HG03103 (cell line): Measurements from ENCODE around the gene AP1M1.

Experiments
- ATAC-seq: cut with Tn5 transposase; IDR thresholded peaks from one replicate; pipeline ENCODE4 v1.9.1; 2021; ENCODE audit warnings: low read depth; ENCODE audit not compliant: unreplicated experiment

AP1M1 gene

DNA sequence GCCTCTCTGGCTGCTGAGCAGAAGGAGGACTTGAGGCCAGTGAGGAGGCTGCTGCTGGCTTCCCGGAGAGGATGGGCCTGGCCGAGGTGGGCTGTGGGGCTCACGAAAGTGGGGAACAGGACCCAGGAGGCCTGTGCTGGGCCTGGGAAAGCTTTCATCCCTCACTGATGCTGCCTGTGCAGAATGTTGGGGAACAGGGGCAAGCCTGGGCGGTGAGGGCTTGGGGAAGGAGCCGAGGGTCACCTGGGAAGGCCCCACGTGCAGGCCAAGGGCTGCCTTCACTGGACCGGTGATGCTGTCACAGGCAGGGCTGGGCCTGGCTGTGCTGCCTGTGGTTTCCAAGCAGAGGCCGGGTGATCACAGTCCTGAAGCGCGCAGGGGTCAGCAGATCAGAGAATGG lies 9.4 kb downstream of the AP1M1 start:
- no peak for ATAC-seq

DNA sequence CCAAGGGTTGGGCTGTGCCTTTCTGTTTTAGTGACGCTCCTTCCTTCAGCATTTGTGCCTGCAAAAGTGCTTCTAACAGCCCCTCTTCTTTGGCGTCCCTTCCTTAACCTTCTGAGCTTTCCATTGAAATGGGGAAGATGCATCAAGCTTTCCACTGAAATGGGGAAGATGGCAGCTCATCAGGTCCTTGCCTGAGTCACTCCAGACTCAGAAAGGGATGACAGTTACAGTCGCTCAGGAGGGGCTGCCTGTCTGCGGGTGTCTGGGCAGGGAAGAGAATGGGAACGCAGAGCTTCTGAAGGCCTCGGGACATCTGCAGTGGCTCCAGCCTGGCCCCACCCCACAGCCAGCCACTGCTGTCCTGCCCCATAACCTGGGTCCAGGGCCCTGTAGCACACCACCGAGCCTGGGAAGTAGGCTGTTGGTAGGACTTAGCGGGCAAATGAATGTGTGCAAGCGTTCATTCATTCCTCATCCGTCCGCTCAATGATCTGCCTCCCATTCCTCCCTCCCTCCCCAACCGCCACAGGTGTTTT lies 9.8 kb downstream of the AP1M1 start:
- ATAC-seq: no peak

GRCh38 chr19:16208064-16208759 lies 10.5 kb downstream of the AP1M1 start:
- no peak for ATAC-seq

- ATAC-seq: no peak
Measured at GRCh38 chr19:16208847-16209665, 11.3 kb downstream of the AP1M1 start.

DNA sequence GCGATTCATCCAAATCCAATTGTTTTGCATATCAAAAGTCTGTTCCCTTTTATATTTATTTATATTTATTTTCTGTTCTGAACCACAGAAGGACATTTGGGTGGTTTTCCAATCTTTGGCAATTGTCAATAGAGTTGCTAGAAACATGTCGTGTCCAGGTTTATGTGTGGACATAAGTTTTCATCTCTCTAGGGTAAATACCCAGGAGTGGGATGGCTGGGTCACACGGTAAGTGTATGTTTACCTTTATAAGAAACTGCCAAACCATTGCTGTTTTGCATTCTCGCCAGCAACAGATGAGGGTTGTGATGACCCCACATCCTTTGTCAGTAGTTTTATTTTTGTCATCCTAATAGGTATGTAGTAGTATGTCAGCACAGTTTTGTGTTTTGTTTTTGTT lies 12.5 kb downstream of the AP1M1 start:
- ATAC-seq: no peak

GRCh38 chr19:16213076-16213475 lies 15.4 kb downstream of the AP1M1 start:
- ATAC-seq: no peak

- no peak for ATAC-seq
Measured at GRCh38 chr19:16216744-16217670, 19.3 kb downstream of the AP1M1 start.

GRCh38 chr19:16217716-16218451 lies 20.2 kb downstream of the AP1M1 start:
- ATAC-seq: no peak

GRCh38 chr19:16218851-16219250 lies 21.1 kb downstream of the AP1M1 start:
- no peak for ATAC-seq

DNA sequence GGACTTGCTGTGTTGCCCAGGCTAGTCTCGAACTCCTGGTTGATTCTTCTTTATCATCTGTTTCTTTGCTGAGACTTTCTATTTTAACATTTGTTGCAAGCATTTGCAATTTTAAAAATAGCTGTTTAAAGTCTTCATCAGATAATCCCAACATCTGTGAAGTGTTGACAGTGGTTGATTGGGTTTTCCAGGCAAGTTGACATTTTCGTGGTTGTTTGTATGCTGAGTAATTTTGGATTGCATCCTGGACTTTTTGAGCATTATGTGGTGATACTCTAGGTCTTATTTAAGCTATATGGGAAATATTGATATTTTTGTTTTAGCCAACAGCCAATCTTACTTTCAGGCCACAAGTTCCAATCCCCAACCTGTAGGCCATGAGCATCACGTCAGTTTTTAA lies 25.1 kb downstream of the AP1M1 start:
- no peak for ATAC-seq

GRCh38 chr19:16223746-16224145 lies 26.0 kb downstream of the AP1M1 start:
- ATAC-seq: no peak

- ATAC-seq: no peak
Measured at GRCh38 chr19:16224293-16225045, 26.8 kb downstream of the AP1M1 start.

- ATAC-seq: no peak
Measured at GRCh38 chr19:16225279-16226183, 27.8 kb downstream of the AP1M1 start.

GRCh38 chr19:16226184-16226591 lies 28.5 kb downstream of the AP1M1 start:
- ATAC-seq: no peak

DNA sequence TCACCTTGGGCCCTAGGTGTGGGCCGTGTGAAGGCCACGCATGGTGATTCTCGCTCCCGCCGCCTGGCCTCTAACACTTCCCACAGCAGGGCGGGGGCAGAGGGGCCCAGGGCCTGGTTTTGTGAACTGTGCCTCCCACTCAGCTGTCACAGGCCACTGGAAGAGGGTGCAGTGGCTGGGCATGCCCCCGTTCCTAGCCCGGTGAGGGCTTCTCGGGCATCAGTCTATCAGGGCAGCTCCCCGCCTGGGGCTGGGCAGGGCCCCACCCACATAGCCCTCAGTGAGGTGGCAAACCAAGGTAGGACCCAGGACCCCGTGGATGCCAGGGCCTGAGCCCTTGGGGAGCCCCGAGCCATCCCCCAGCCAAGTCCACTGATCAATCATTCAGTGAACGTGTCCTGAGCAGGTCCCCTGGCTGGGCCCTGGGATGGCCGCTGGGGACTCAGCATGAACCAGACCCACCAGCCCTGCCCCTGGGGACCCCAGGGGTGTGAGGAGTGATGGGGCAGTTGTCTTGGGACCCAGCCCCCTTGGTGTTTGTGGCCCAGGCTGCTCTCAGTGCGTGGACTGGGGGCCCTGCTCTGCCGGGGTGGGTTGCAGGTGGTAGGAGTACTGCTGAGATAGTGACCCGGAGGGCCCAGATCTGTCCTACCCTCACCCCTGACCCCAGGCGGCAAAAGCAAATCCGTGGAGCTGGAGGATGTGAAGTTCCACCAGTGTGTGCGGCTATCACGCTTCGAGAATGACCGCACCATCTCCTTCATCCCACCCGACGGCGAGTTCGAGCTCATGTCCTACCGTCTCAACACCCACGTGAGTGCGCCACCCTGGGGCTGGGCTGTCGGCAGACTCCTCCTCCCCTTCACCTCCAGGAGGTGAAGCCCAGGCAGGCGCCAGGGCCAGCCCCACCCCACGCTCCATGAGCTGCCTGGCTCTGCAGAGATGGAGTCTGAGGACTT lies 29.4 kb downstream of the AP1M1 start:
- ATAC-seq: no peak

DNA sequence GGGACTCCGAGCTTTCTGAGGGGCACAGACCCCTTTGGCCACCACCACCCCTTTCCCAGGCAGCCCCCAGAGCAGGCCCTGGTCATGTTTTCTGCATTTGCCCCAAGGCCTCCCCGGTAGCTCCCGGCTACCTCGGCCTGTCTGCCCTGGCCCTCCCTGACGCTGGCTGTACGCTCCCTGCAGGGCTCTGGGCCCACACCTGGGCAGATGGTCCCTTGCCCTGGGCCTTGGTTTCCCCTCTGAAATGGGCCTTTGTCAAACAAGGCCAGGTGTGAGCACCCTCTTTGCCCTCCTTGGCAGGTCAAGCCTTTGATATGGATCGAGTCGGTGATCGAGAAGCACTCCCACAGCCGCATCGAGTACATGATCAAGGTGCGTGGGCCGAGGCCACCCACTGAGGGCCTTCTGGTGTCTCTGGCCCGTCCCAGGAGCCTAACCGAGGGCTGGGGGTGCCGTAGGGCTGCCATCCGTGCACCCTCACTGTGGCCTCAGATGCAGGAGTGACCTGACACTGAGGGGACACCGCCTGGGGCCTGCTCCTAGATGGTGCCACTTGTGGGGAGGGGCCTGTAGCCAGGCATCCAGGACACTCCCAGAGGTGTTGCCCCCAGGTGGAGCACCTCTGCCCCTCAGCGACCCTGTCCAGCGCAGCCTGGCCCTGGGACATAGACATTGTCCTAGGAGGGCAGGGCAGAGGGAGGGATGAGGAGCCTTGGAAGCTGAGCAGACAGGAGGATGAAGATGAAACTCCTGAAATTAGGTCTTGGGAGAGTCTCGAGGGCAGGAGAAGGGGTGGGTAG lies 30.3 kb downstream of the AP1M1 start:
- no peak for ATAC-seq
